Endothelial cell of umbilical vein (primary cell): ENCODE measurements around the gene POU6F2.

Source experiments
- CTCF ChIP-seq, 2 donors: IDR thresholded peaks; 1 replicate in 1 of 2; 2 replicates in 1 of 2; pipeline ENCODE4 v1.5.1; 2011; ENCODE audit warnings: low read length in 2 of 2, mild to moderate bottlenecking in 2 of 2, moderate library complexity in 2 of 2, control low read depth in 1 of 2, inconsistent platforms in 1 of 2, low read depth in 1 of 2; ENCODE audit not compliant: insufficient read depth in 1 of 2; ENCODE audit errors: extremely low read depth in 1 of 2
- MYC ChIP-seq: IDR thresholded peaks from one replicate; pipeline ENCODE4 v1.6.1; 2011; ENCODE audit warnings: mild to moderate bottlenecking, low read depth, low read length
- POLR2AphosphoS5 ChIP-seq: IDR thresholded peaks from 2 replicates; pipeline ENCODE4 v1.6.1; 2012; ENCODE audit warnings: low read depth, mild to moderate bottlenecking, control low read depth, low read length, moderate library complexity; ENCODE audit not compliant: insufficient read depth

GRCh38 chr7:39379416-39379815 is 401.7 kb downstream of the POU6F2 start:
- TF ChIP-seq MYC, result no peak
- no peak for TF ChIP-seq CTCF (IDR thresholded peaks at IDR 0.05; ENCODE audit: extremely low read depth in 1 of 2, insufficient read depth in 1 of 2, low read depth in 1 of 2, low read length in 2 of 2)
- TF ChIP-seq POLR2AphosphoS5, result no peak
